BJ (cell line): ENCODE measurements around the gene GOPC. TPM values are rescaled to one million over a fixed set of nuclear protein-coding genes. Genes with fewer than 3 reads are reported as not detected.

Experiments used
- CTCF ChIA-PET: fragments of 350-600 bp; formaldehyde crosslinking; extraction: SDS; loops from one replicate; lab custom pipeline; 2021; ENCODE audit warnings: antibody characterized with exemption, inconsistent platforms; lab: Yijun Ruan, JAX
- POLR2A ChIA-PET: fragments of 300-600 bp; sonication (Branson Sonifier 250); formaldehyde crosslinking; extraction: SDS; loops from one replicate; lab custom pipeline; 2021; ENCODE audit warnings: antibody characterized with exemption; lab: Charles Lee
- DNase-seq: peaks from one replicate; pipeline ENCODE4 v3.0.0-alpha.2; 2011; ENCODE audit warnings: low read depth
- H3K27me3 ChIP-seq: 2 replicates; pipeline ENCODE4 v1.6.0; 2011; ENCODE audit warnings: low read length; ENCODE audit not compliant: control insufficient read depth, insufficient read depth
- H3K36me3 ChIP-seq: 2 replicates; pipeline ENCODE4 v1.5.1; 2011; ENCODE audit warnings: low read length; ENCODE audit not compliant: control insufficient read depth, insufficient read depth
- H3K4me3 ChIP-seq: 2 replicates; pipeline ENCODE4 v1.5.1; 2011; ENCODE audit warnings: low read depth, mild to moderate bottlenecking, control low read depth, low read length
- CTCF ChIP-seq: IDR thresholded peaks from 2 replicates; pipeline ENCODE4 v1.5.1; 2011; ENCODE audit warnings: low read depth, mild to moderate bottlenecking, control low read depth, inconsistent platforms, low read length, moderate library complexity; ENCODE audit not compliant: insufficient read depth
- polyA plus RNA-seq: library from polyadenylated mRNA; depleted of rRNA; stranded (reverse); fragments of >200 nt; gene quantifications from 2 replicates; pipeline ENCODE4 v1.2.3, GENCODE V29; 2011

Gene GOPC
- polyA plus RNA-seq, 1 experiment = 26.9 TPM

DNA sequence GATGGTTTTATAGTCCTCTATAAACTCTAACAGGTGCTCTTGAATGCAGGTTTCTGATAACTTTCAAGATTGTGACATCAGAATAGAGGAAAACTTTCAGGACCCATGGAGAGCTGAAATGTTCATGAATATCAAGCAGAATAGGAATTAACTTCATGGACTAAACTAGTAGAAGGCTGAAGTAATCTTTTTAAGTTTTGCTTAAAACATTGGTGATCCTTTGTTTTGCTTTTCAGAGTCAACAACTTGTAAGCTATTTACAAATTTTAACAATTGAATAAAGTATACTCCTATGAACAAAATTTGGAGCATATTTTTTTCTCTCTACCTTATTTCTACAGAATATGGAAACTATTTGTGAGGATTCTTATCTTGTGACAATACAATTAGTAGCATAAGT, 25.2 kb upstream of the GOPC start:
- POLR2A ChIA-PET = no interaction called here
- CTCF ChIA-PET = no interaction called here
- no peak for TF ChIP-seq CTCF
- H3K27me3 ChIP-seq = no peaks in the 10 kb centered on the region
- no peaks in the 10 kb centered on the region for H3K36me3 ChIP-seq
- no peak for DNase-seq
- no peak overlapping the region for H3K4me3 ChIP-seq

DNA sequence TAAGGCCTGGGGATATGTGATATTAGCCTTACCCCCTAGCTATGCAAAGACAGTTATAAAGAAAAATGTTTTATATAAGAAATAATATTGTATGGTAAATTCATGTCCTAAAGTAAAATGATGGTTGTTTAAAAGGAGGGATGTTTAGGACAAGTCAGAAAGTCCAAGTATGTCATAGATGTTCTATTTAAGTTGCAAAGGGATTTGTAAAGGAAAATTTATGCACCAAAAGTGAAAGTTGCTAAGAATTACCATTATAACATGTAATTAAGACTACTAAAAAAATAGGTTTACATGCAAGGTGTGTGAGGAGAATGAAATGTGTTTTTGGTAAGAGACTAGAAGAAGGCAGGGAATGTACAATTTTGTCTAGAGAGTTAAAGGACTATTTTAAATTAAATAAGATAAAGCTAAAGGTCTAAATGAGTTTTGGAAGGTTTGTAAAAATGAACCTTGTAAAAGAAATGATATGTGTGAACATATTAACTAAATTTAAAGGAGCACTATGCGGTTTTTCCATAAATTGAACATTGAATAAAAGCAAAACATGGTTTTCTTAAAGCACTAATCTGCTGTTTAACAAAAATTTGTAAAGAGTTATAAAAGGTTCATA, 22.7 kb upstream of the GOPC start:
- no peak for TF ChIP-seq CTCF
- H3K36me3 ChIP-seq = no peaks in the 10 kb centered on the region
- no peaks in the 10 kb centered on the region for H3K27me3 ChIP-seq
- no peak overlapping the region for H3K4me3 ChIP-seq
- CTCF ChIA-PET = interaction anchor here (1.9 kb wide), 1 partner anchor 10 kb away, joined by 3 read pairs; no protein-coding TSS in a partner anchor
- POLR2A ChIA-PET = no interaction called here
- no peak for DNase-seq

- TF ChIP-seq CTCF = no peak
- no peak for DNase-seq
- no peak overlapping the region for H3K4me3 ChIP-seq
- POLR2A ChIA-PET = no interaction called here
- CTCF ChIA-PET = interaction anchor here (0.9 kb wide), 1 partner anchor 12 kb away, joined by 3 read pairs; no protein-coding TSS in a partner anchor
- H3K27me3 ChIP-seq = no peaks in the 10 kb centered on the region
- no peaks in the 10 kb centered on the region for H3K36me3 ChIP-seq
These were observed 16.9 kb upstream of the GOPC start for GRCh38 chr6:117619178-117619577.

GRCh38 chr6:117617210-117618035, 15.1 kb upstream of the GOPC start:
- TF ChIP-seq CTCF = no peak
- ChIA-PET CTCF (no interaction called here), POLR2A (no interaction called here)
- no peak for DNase-seq
- Histone ChIP-seq H3K36me3 (no peaks in the 10 kb centered on the region), H3K4me3 (no peak overlapping the region), H3K27me3 (no peaks in the 10 kb centered on the region)

DNA sequence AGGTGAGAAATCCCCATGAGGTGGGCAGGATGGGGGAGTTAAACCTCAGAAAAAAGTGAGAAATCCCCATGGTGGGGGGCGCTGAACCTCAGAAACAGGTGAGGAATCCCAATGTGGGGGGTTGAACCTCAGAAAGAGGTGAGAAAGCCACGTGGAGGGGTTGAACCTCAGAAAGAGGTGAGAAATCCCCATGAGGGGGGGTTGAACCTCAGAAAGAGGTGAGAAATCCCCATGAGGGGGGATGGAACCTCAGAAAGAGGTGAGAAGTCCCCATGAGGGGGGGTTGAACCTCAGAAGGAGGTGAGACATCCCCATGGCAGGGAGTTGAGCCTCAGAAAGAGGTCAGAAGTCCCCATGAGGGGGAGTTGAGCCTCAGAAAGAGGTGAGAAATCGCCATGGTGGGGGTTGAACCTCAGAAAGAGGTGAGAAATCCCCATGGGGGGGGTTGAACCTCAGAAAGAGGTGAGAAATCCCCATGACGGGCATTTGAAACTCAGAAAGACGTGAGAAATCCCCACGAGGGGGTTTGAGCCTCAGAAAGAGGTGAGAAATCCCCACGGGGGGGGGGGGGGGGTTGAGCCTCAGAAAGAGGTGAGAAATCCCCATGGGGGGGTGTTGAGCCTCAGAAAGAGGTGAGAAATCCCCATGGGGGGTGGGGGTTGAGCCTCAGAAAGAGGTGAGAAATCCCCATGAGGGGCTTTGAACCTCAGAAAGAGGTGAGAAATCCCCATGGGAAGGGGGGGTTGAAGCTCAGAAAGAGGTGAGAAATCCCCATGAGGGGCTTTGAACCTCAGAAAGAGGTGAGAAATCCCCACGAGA, 14.3 kb upstream of the GOPC start:
- CTCF ChIA-PET = no interaction called here
- Histone ChIP-seq H3K4me3 (no peak overlapping the region), H3K36me3 (no peaks in the 10 kb centered on the region), H3K27me3 (no peaks in the 10 kb centered on the region)
- POLR2A ChIA-PET = no interaction called here
- DNase-seq = no peak
- no peak for TF ChIP-seq CTCF
